Effector memory CD8-positive, alpha-beta T cell (primary cell): Measurements from ENCODE around the gene SEC63.

ENCODE experiments used
- ATAC-seq: fragments of 150-1000 bp; cut with Tn5 transposase; replicated peaks from 2 replicates; pipeline ENCODE4 v1.10.0; 2021; ENCODE audit warnings: mild to moderate bottlenecking, moderate library complexity
- DNase-seq, 3 experiments: peaks; one replicate each; pipeline ENCODE4 v3.0.0; 2021
- H3K27ac Mint-ChIP-seq, 2 donors: one replicate each; pipeline ENCODE4 v1.8.0; 2022; ENCODE audit warnings: mild to moderate bottlenecking in 2 of 2, mixed read lengths in 2 of 2, moderate library complexity in 2 of 2
- H3K27me3 Mint-ChIP-seq, 2 donors: one replicate each; pipeline ENCODE4 v1.8.0; 2022; ENCODE audit warnings: mixed read lengths in 2 of 2
- H3K36me3 Mint-ChIP-seq: one replicate; pipeline ENCODE4 v1.8.0; 2022; ENCODE audit warnings: mild to moderate bottlenecking, moderate library complexity, mixed read lengths; ENCODE audit not compliant: insufficient read depth
- H3K4me1 Mint-ChIP-seq, 2 donors: one replicate each; pipeline ENCODE4 v1.8.0; 2022; ENCODE audit warnings: low read depth in 2 of 2, mixed read lengths in 2 of 2
- H3K4me3 Mint-ChIP-seq, 2 donors: one replicate each; pipeline ENCODE4 v1.8.0; 2022; ENCODE audit warnings: mild to moderate bottlenecking in 2 of 2, mixed read lengths in 2 of 2, moderate library complexity in 2 of 2
- H3K9me3 Mint-ChIP-seq, 2 donors: one replicate each; pipeline ENCODE4 v1.8.0; 2022; ENCODE audit warnings: mixed read lengths in 2 of 2

The SEC63 gene

DNA sequence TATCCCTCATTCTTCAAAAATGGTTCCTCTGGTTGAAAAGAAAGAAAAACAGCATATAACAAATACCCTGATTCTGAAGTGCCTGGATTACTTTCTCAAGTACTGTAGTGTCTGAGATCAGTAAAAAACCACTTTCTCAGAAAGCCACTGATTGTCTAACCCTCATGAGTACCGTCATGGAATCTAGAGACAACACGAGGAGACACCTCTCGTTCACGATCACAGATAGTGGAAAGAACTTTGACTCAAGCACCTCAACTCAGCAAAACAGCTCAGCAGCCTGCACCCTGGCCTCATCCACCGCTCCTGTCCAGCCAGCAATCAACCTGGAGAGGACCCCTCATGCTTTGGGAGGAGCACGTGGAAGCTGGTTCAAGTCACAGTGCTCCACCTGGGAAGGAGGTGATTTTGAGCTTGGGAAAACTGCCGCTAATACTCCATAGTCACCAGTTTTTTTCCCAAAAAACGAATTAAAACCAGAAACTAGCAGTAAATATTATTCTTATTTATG lies 134.9 kb downstream of the SEC63 start:
- ATAC-seq: peak; percentile 19
- Mint-ChIP-seq H3K27ac (peak overlapping the region; percentile 99), H3K4me1 (peaks cover 53 to 65% of the 10 kb centered on the region in 2 donors), H3K9me3 (no peaks in the 10 kb centered on the region), H3K36me3 (peaks cover 56% of the 10 kb centered on the region), H3K27me3 (no peaks in the 10 kb centered on the region), H3K4me3 (peak overlapping the region; percentile 93 to 95)
- peak; percentile 45 to 54 (median 54) for DNase-seq

DNA sequence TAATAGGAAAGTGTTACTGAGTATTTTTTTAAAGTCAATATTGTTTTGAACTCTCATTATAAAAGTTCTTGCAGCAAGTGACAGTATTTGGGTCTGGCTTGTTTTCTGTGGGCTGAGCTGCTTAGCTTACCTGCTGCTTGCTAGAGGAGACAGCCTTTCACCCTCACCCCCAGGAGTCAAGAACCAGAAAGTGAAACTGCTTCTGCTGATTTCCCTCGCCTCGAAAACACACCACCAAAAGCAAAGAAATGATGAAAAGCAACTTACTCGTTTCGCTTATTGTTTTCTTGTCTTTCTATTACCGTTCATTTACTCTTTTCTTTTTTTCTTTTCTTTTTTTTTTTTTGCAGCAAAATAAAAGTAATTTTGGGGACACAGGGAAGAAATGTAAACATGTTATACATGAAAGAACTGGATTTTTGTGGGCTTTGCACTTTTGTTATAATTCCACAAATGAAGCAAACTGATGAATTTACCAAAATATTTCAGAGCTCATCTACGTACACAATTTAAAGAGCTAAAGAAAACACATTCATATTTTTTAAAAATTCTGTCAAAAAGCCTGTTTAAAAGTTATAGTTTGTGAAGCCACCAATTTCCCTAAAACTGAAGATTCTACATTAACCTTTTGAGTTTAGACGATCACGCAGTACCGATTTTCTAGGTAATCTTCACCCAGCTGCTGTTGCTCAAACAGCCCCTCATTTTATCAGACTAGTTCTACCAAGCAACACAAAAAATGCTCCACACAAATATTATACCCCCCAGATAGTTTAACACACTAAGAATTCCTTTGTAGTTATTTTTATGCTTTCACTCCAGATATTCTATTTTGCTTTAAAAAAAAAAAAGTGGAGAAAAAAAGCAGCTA lies 135.6 kb downstream of the SEC63 start:
- Mint-ChIP-seq H3K36me3 (peaks cover 60% of the 10 kb centered on the region), H3K4me3 (peak overlapping the region; percentile 93 to 95), H3K4me1 (peaks cover 59 to 72% of the 10 kb centered on the region in 2 donors), H3K27ac (peak overlapping the region; percentile 99), H3K9me3 (no peaks in the 10 kb centered on the region), H3K27me3 (no peaks in the 10 kb centered on the region)
- ATAC-seq (peak; percentile 17), DNase-seq (peak; percentile 47 to 53 (median 49))

- H3K4me1 Mint-ChIP-seq: peaks cover 60 to 77% of the 10 kb centered on the region in 2 donors
- H3K27ac Mint-ChIP-seq: peak overlapping the region; percentile 99
- DNase-seq (no peak), ATAC-seq (no peak)
- no peaks in the 10 kb centered on the region for H3K27me3 Mint-ChIP-seq
- H3K4me3 Mint-ChIP-seq: peak overlapping the region; percentile 93 to 95
- peaks cover 64% of the 10 kb centered on the region for H3K36me3 Mint-ChIP-seq
- no peaks in the 10 kb centered on the region for H3K9me3 Mint-ChIP-seq
These were observed 136.4 kb downstream of the SEC63 start for GRCh38 chr6:107821591-107821990.

- H3K27me3 Mint-ChIP-seq: no peaks in the 10 kb centered on the region
- ATAC-seq: no peak
- H3K36me3 Mint-ChIP-seq: peaks cover 67% of the 10 kb centered on the region
- H3K4me3 Mint-ChIP-seq: peak overlapping the region; percentile 93 to 95
- peaks cover 64 to 82% of the 10 kb centered on the region in 2 donors for H3K4me1 Mint-ChIP-seq
- H3K27ac Mint-ChIP-seq: peak overlapping the region; percentile 99
- peak; percentile 27 to 47 (median 35) for DNase-seq
- H3K9me3 Mint-ChIP-seq: no peaks in the 10 kb centered on the region
These were observed 137.4 kb downstream of the SEC63 start for GRCh38 chr6:107820338-107821261.

DNA sequence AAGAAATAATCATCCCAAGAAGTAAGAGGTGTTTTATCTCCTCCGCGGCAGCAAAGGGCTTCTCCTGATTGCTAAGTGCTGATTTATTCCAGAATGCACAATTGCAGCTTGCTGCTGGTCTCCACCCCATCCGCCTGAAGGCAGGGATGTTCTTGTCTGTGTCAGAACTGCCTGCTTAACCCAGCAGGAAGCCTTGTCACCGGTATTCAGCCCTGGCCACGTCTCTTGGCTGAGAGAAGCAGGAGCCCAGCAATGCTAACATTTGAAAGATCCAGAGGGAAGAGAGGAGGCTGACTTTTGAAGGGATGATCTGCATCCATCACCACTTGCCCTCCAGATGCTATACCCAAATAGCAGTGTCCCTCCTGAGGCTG lies 138.1 kb downstream of the SEC63 start:
- peaks cover 70% of the 10 kb centered on the region for H3K36me3 Mint-ChIP-seq
- peak; percentile 17 to 25 (median 18) for DNase-seq
- ATAC-seq: no peak
- peak overlapping the region; percentile 93 to 95 for H3K4me3 Mint-ChIP-seq
- H3K9me3 Mint-ChIP-seq: no peaks in the 10 kb centered on the region
- peak overlapping the region; percentile 99 for H3K27ac Mint-ChIP-seq
- H3K4me1 Mint-ChIP-seq: peaks cover 62 to 77% of the 10 kb centered on the region in 2 donors
- H3K27me3 Mint-ChIP-seq: no peaks in the 10 kb centered on the region

DNA sequence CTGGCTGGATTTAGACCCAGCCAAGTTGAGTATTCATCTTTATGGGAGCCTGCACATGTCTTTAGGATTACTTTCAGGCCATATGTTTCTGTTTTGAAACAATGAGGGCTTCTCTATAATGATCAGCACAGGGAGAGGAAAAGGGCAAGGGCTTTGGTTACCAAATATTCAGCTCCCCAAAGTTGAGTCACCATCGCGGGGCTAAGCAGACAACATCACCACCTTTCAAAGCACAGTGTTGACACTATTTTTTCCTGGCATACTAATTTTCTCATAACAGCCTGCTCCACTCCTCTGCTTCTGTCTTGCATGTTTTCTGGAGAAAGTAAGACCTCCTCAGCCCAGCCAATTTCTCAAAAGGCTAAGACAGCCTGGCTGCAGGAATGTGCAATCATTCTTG lies 138.8 kb downstream of the SEC63 start:
- Mint-ChIP-seq H3K4me3 (peak overlapping the region; percentile 93 to 95), H3K36me3 (peaks cover 69% of the 10 kb centered on the region), H3K4me1 (peaks cover 59 to 71% of the 10 kb centered on the region in 2 donors), H3K27ac (peak overlapping the region; percentile 99), H3K27me3 (no peaks in the 10 kb centered on the region), H3K9me3 (no peaks in the 10 kb centered on the region)
- DNase-seq (no peak), ATAC-seq (no peak)

- H3K27ac Mint-ChIP-seq: peak overlapping the region; percentile 99
- ATAC-seq: no peak
These were observed 139.7 kb downstream of the SEC63 start for GRCh38 chr6:107818272-107818671.

DNA sequence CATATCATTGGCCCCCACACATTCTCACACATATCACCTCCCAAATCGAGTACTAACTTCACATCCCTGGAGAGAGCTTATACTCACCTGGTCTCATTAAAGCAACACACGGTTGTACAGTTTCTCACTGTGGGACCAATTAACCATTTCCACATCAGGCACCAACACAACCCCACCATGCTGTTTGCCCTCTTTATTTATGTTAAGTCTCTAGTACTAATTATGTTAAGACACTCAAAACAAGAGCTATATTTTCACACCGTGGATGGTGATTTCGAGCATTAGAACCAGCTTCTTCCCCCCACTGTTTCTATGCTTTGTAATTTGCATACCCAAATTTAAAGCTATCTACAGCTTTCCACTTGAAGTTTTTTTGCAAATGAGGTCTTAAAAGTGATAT lies 140.2 kb downstream of the SEC63 start:
- no peak for ATAC-seq
- Mint-ChIP-seq H3K36me3 (peaks cover 59% of the 10 kb centered on the region), H3K27ac (peak overlapping the region; percentile 50 to 99)

More at GRCh38 chr6:107818272-107818671, 139.7 kb downstream of the SEC63 start:
- peaks cover 56 to 70% of the 10 kb centered on the region in 2 donors for H3K4me1 Mint-ChIP-seq
- H3K9me3 Mint-ChIP-seq: no peaks in the 10 kb centered on the region
- H3K27me3 Mint-ChIP-seq: no peaks in the 10 kb centered on the region
- peaks cover 63% of the 10 kb centered on the region for H3K36me3 Mint-ChIP-seq
- peak overlapping the region; percentile 93 to 95 for H3K4me3 Mint-ChIP-seq
- no peak for DNase-seq

More for the DNA sequence above, 140.2 kb downstream of the SEC63 start:
- Mint-ChIP-seq H3K9me3 (no peaks in the 10 kb centered on the region), H3K27me3 (no peaks in the 10 kb centered on the region), H3K4me1 (peaks cover 51 to 66% of the 10 kb centered on the region in 2 donors), H3K4me3 (peak overlapping the region in 1 of 2 donors; percentile 95)
- no peak for DNase-seq
